Pancreas (tissue), 10 donors: ENCODE data around the gene RABGAP1L. TPM values are rescaled to one million over a fixed set of nuclear protein-coding genes. Genes with fewer than 3 reads are reported as not detected.

Experiments
- ATAC-seq, 4 donors: fragments of 200-7000 bp; cut with Tn5 transposase; one replicate each; pipeline versions ENCODE4 v1.8.0 to v1.9.1; 2020; ENCODE audit warnings: mild to moderate bottlenecking in 4 of 4, moderate library complexity in 4 of 4
- DNase-seq, 6 donors: peaks; one replicate each; pipeline ENCODE4 v3.0.0-alpha.2; 2020
- FAIRE-seq: peaks from 2 replicates; lab custom pipeline; 2012; peaks lifted over from hg19 to GRCh38; lab: Jason Lieb, UNC
- H3K27ac ChIP-seq, 4 donors: fragments of 200-600 bp; sonication (generic); 1 replicate in 3 of 4; 2 replicates in 1 of 4; pipeline versions ENCODE4 v1.5.0 to v1.8.0; 2020
- H3K27me3 ChIP-seq, 4 donors: fragments of 200-600 bp; one replicate each; pipeline ENCODE4 v1.8.0; 2021
- H3K36me3 ChIP-seq, 3 donors: fragments of 200-600 bp; sonication (generic) in 1 of 3; one replicate each; pipeline versions ENCODE4 v1.5.0 to v1.8.0; 2020 to 2021
- H3K4me1 ChIP-seq, 3 donors: fragments of 200-600 bp; one replicate each; pipeline ENCODE4 v1.8.0; 2021
- H3K4me3 ChIP-seq, 4 donors: fragments of 200-600 bp; sonication (generic) in 2 of 4; one replicate each; pipeline versions ENCODE4 v1.5.0 to v1.8.0; 2020 to 2021
- H3K9me3 ChIP-seq, 4 donors: fragments of 200-600 bp; one replicate each; pipeline ENCODE4 v1.8.0; 2021
- CTCF ChIP-seq, 4 donors: fragments of 200-600 bp; sonication (generic) in 3 of 4; IDR thresholded peaks; one replicate each; pipeline versions ENCODE4 v1.5.0 to v1.8.0; 2021; ENCODE audit warnings: antibody characterized with exemption in 4 of 4
- WGBS, 2 donors: extraction: QIAGEN DNeasy Blood & Tissue Kit; methylation state at CpG; one replicate each; pipeline ENCODE4 v1.1.7; 2013; 5-methylcytosine and 5-hydroxymethylcytosine counted together
- intact Hi-C, 3 donors: fragments of 100-400 bp; cut with DNase I; formaldehyde crosslinking; loops; one replicate each; pipeline versions ENCODE4 v1.11.1 to v1.14.2; 2022
- polyA plus RNA-seq, 2 donors: library from polyadenylated mRNA; stranded (reverse); fragments of 200-250 nt; gene quantifications; one replicate each; pipeline ENCODE4 v1.2.3, GENCODE V29; 2013
- total RNA-seq, 6 donors: library from RNA; stranded (reverse); fragmentation: NEBNext Ultra II Directional in 4 of 6; extraction: Animal tissue kit (Norgen Biotek cat#: 25700) in 4 of 6; gene quantifications; one replicate each; pipeline versions ENCODE4 v1.2.1 to v1.2.4, GENCODE V29; 2021 to 2023
- donor health status: healthy with polysubstance abuse.
- donor health status: DM: no; HTN: no; CAD: no; lungs with moderate emphysema.
- donor health status: DM: no; HTN: no; CAD: no.
- donor health status: control.
- donor health status: control.
- donor health status: Bipolar disorder and iron deficiency.
- donor health status: DM: yes; HTN: yes; CAD: no.
- donor health status: DM: no; HTN: no; CAD: no.
- donor health status: DM: no; HTN: no; CAD: no.
- donor health status: DM: yes; HTN: yes; CAD: no.

Gene RABGAP1L
- total and polyA plus RNA-seq, 8 donors: 13.9 to 64.8 (median 36.1) TPM

- 62 to 64% methylated on average over 3 of the region's 3 CpGs for WGBS, 2 donors
- no peak overlapping the region for H3K27ac ChIP-seq
- no peak for TF ChIP-seq CTCF (IDR thresholded peaks at IDR 0.05)
- intact Hi-C loops: no loop called here
- no peak for FAIRE-seq
- H3K27me3 ChIP-seq: no peaks in the 10 kb centered on the region
- peaks cover 0 to 5% (median 5%) of the 10 kb centered on the region in 3 donors for H3K4me1 ChIP-seq
- no peak overlapping the region for H3K4me3 ChIP-seq
- ATAC-seq: peak in 2 of 4 donors; percentile 29 to 35
- H3K36me3 ChIP-seq: no peaks in the 10 kb centered on the region
- no peak for DNase-seq
- H3K9me3 ChIP-seq: no peaks in the 10 kb centered on the region
These were observed 199.0 kb downstream of the RABGAP1L start for GRCh38 chr1:174358344-174358743.

- TF ChIP-seq CTCF (IDR thresholded peaks at IDR 0.05): no peak
- Histone ChIP-seq H3K4me1 (peaks cover 0 to 5% (median 5%) of the 10 kb centered on the region in 3 donors), H3K4me3 (no peak overlapping the region), H3K27me3 (no peaks in the 10 kb centered on the region), H3K9me3 (no peaks in the 10 kb centered on the region), H3K36me3 (no peaks in the 10 kb centered on the region), H3K27ac (no peak overlapping the region)
- WGBS, 2 donors: 56 to 64% methylated on average over 6 of the region's 6 CpGs
- DNase-seq (no peak), FAIRE-seq (peak; percentile 54), ATAC-seq (peak in 3 of 4 donors; percentile 24 to 47 (median 36))
- intact Hi-C loops: no loop called here
These were observed 199.6 kb downstream of the RABGAP1L start for GRCh38 chr1:174358786-174359453.

- ATAC-seq (peak in 3 of 4 donors; percentile 51 to 71 (median 61)), DNase-seq (no peak), FAIRE-seq (no peak)
- no peaks in the 10 kb centered on the region for H3K9me3 ChIP-seq
- no peak overlapping the region for H3K4me3 ChIP-seq
- WGBS, 2 donors: 40 to 51% methylated on average over 2 of the region's 2 CpGs
- TF ChIP-seq CTCF (IDR thresholded peaks at IDR 0.05): no peak
- intact Hi-C loops: no loop called here
- H3K27me3 ChIP-seq: no peaks in the 10 kb centered on the region
- peaks cover 0 to 5% (median 5%) of the 10 kb centered on the region in 3 donors for H3K4me1 ChIP-seq
- no peaks in the 10 kb centered on the region for H3K36me3 ChIP-seq
- H3K27ac ChIP-seq: no peak overlapping the region
These were observed 200.1 kb downstream of the RABGAP1L start for GRCh38 chr1:174359454-174359805.

- no peaks in the 10 kb centered on the region for H3K36me3 ChIP-seq
- FAIRE-seq (no peak), ATAC-seq (no peak), DNase-seq (no peak)
- no peaks in the 10 kb centered on the region for H3K4me1 ChIP-seq
- H3K27ac ChIP-seq: no peak overlapping the region
- no peak overlapping the region for H3K4me3 ChIP-seq
- H3K27me3 ChIP-seq: no peaks in the 10 kb centered on the region
- TF ChIP-seq CTCF (IDR thresholded peaks at IDR 0.05): no peak
- no peaks in the 10 kb centered on the region for H3K9me3 ChIP-seq
- intact Hi-C loops: no loop called here
- 92 to 95% methylated on average over 8 of the region's 8 CpGs for WGBS, 2 donors
These were observed 205.8 kb downstream of the RABGAP1L start for GRCh38 chr1:174364996-174365736.

- FAIRE-seq (no peak), DNase-seq (no peak), ATAC-seq (no peak)
- no peaks in the 10 kb centered on the region for H3K27me3 ChIP-seq
- no peak for TF ChIP-seq CTCF (IDR thresholded peaks at IDR 0.05)
- intact Hi-C loops: no loop called here
- H3K27ac ChIP-seq: no peak overlapping the region
- H3K9me3 ChIP-seq: no peaks in the 10 kb centered on the region
- WGBS, 2 donors: 68 to 70% methylated on average over 3 of the region's 3 CpGs
- H3K4me1 ChIP-seq: no peaks in the 10 kb centered on the region
- no peak overlapping the region for H3K4me3 ChIP-seq
- H3K36me3 ChIP-seq: no peaks in the 10 kb centered on the region
These were observed 207.6 kb downstream of the RABGAP1L start for GRCh38 chr1:174366946-174367345.
